Lung (tissue), 12 donors: ENCODE data around the gene TAF10. TPM values are rescaled to one million over a fixed set of nuclear protein-coding genes. Genes with fewer than 3 reads are reported as not detected.

ENCODE experiments used
- ATAC-seq: fragments of 200-7000 bp; cut with Tn5 transposase; one replicate; pipeline ENCODE4 v1.9.1; 2020; ENCODE audit warnings: moderate number of reproducible peaks; ENCODE audit not compliant: insufficient read depth, low FRiP score
- DNase-seq, 3 donors: peaks; one replicate each; pipeline ENCODE4 v3.0.0-alpha.2; 2013 to 2017
- H3K27ac ChIP-seq, 2 donors: one replicate each; pipeline ENCODE4 v1.5.1; 2013; ENCODE audit warnings: mild to moderate bottlenecking in 2 of 2, moderate library complexity in 2 of 2, control low read depth in 1 of 2, inconsistent platforms in 1 of 2, low read depth in 1 of 2, low read length in 1 of 2
- H3K27me3 ChIP-seq, 3 donors: one replicate each; pipeline ENCODE4 v1.5.1; 2013; ENCODE audit warnings: low read length in 2 of 3; ENCODE audit not compliant: control insufficient read depth in 3 of 3, insufficient read depth in 3 of 3
- H3K36me3 ChIP-seq, 4 donors: one replicate each; pipeline ENCODE4 v1.5.1; 2013; ENCODE audit warnings: low read length in 4 of 4, mild to moderate bottlenecking in 1 of 4, moderate library complexity in 1 of 4; ENCODE audit not compliant: control insufficient read depth in 4 of 4, insufficient read depth in 4 of 4
- H3K4me1 ChIP-seq, 5 donors: one replicate each; pipeline ENCODE4 v1.5.1; 2013; ENCODE audit warnings: low read length in 5 of 5, mild to moderate bottlenecking in 2 of 5, moderate library complexity in 1 of 5; ENCODE audit not compliant: control insufficient read depth in 5 of 5, insufficient read depth in 5 of 5
- H3K4me3 ChIP-seq: one replicate; pipeline ENCODE4 v1.5.1; 2013; ENCODE audit warnings: mild to moderate bottlenecking, control low read depth, moderate library complexity
- H3K9ac ChIP-seq, 2 donors: one replicate each; pipeline ENCODE4 v1.5.1; 2013; ENCODE audit warnings: low read length in 2 of 2, control low read depth in 1 of 2; ENCODE audit not compliant: insufficient read depth in 1 of 2
- H3K9me3 ChIP-seq, 4 donors: one replicate each; pipeline ENCODE4 v1.5.1; 2013; ENCODE audit warnings: low read length in 3 of 4, mild to moderate bottlenecking in 1 of 4, moderate library complexity in 1 of 4; ENCODE audit not compliant: control insufficient read depth in 4 of 4, insufficient read depth in 3 of 4
- CTCF ChIP-seq: IDR thresholded peaks from 2 replicates; pipeline ENCODE4 v1.5.1; 2012; ENCODE audit warnings: mild to moderate bottlenecking; ENCODE audit errors: control extremely low read depth, extremely low read depth
- WGBS, 2 donors: extraction: QIAGEN DNeasy Blood & Tissue Kit; methylation state at CpG; one replicate each; pipeline ENCODE4 v1.1.7; 2013; 5-methylcytosine and 5-hydroxymethylcytosine counted together
- polyA plus RNA-seq, 2 donors: library from polyadenylated mRNA; stranded (reverse); fragments of 200-250 nt; gene quantifications; one replicate each; pipeline ENCODE4 v1.2.1, GENCODE V29; 2013
- total RNA-seq, 2 donors: library from RNA; depleted of rRNA in 1 of 2; stranded (reverse); fragments of >200 nt in 1 of 2; gene quantifications; one replicate each; pipeline ENCODE4 v1.2.1, GENCODE V29; 2014 to 2021
- donor health status: control.
- donor health status: control.
- donor health status: Bipolar disorder and iron deficiency.
- donor health status: healthy.
- donor health status: DM: yes; HTN: yes; CAD: no.

TAF10 gene
- total and polyA plus RNA-seq, 4 donors, result 23.9 to 149 (median 117) TPM

GRCh38 chr11:6630632-6631291 is 18.7 kb upstream of the TAF10 start:
- Histone ChIP-seq H3K27ac (no peak overlapping the region), H3K9ac (no peak overlapping the region), H3K4me1 (peaks cover 0 to 10% (median 8%) of the 10 kb centered on the region in 5 donors), H3K36me3 (peaks cover 0 to 61% (median 32%) of the 10 kb centered on the region in 4 donors), H3K27me3 (no peaks in the 10 kb centered on the region), H3K4me3 (no peak overlapping the region), H3K9me3 (peaks cover 0 to 2% (median 0%) of the 10 kb centered on the region in 4 donors)
- WGBS, 2 donors, result 73 to 85% methylated on average over 27 to 28 of the region's 28 CpGs
- TF ChIP-seq CTCF, result no peak
- no peak for DNase-seq
- no peak for ATAC-seq

GRCh38 chr11:6629892-6630631 is 18.0 kb upstream of the TAF10 start:
- H3K4me3 ChIP-seq, result no peak overlapping the region
- WGBS, 2 donors, result 75 to 88% methylated on average over 102 of the region's 102 CpGs
- peaks cover 0 to 6% (median 1%) of the 10 kb centered on the region in 5 donors for H3K4me1 ChIP-seq
- no peak for TF ChIP-seq CTCF
- H3K27me3 ChIP-seq, result no peaks in the 10 kb centered on the region
- no peak overlapping the region for H3K9ac ChIP-seq
- DNase-seq (peak in 1 of 3 donors; percentile 36), ATAC-seq (peak; percentile 22)
- peaks cover 0 to 68% (median 37%) of the 10 kb centered on the region in 4 donors for H3K36me3 ChIP-seq
- peaks cover 0 to 2% (median 0%) of the 10 kb centered on the region in 4 donors for H3K9me3 ChIP-seq
- no peak overlapping the region for H3K27ac ChIP-seq

GRCh38 chr11:6629573-6629891 is 17.5 kb upstream of the TAF10 start:
- H3K9ac ChIP-seq, result no peak overlapping the region
- peaks cover 0 to 6% (median 0%) of the 10 kb centered on the region in 5 donors for H3K4me1 ChIP-seq
- peaks cover 0 to 73% (median 39%) of the 10 kb centered on the region in 4 donors for H3K36me3 ChIP-seq
- H3K4me3 ChIP-seq, result no peak overlapping the region
- peaks cover 0 to 2% (median 0%) of the 10 kb centered on the region in 4 donors for H3K9me3 ChIP-seq
- no peak for ATAC-seq
- 93 to 96% methylated on average over 24 of the region's 24 CpGs for WGBS, 2 donors
- no peak for DNase-seq
- TF ChIP-seq CTCF, result no peak
- H3K27ac ChIP-seq, result no peak overlapping the region
- H3K27me3 ChIP-seq, result no peaks in the 10 kb centered on the region
